HG03108 (cell line): ENCODE data around the gene CHST13.

Source experiments
- ATAC-seq: cut with Tn5 transposase; IDR thresholded peaks from one replicate; pipeline ENCODE4 v1.9.1; 2021; ENCODE audit warnings: moderate library complexity; ENCODE audit not compliant: unreplicated experiment

Gene CHST13

GRCh38 chr3:126540342-126540849 lies 16.4 kb downstream of the CHST13 start:
- ATAC-seq, result no peak

GRCh38 chr3:126540951-126541627 lies 17.1 kb downstream of the CHST13 start:
- no peak for ATAC-seq

- no peak for ATAC-seq
Measured at GRCh38 chr3:126541628-126542339, 17.8 kb downstream of the CHST13 start.

- ATAC-seq, result no peak
Measured at GRCh38 chr3:126542340-126543241, 18.6 kb downstream of the CHST13 start.

GRCh38 chr3:126543457-126544061 lies 19.6 kb downstream of the CHST13 start:
- no peak for ATAC-seq

GRCh38 chr3:126544596-126545281 lies 20.8 kb downstream of the CHST13 start:
- no peak for ATAC-seq

- ATAC-seq, result no peak
Measured at GRCh38 chr3:126545544-126545943, 21.6 kb downstream of the CHST13 start.

GRCh38 chr3:126546013-126546412 lies 22.1 kb downstream of the CHST13 start:
- ATAC-seq, result no peak

GRCh38 chr3:126546549-126547239 lies 22.7 kb downstream of the CHST13 start:
- no peak for ATAC-seq

GRCh38 chr3:126547721-126548120 lies 23.8 kb downstream of the CHST13 start:
- ATAC-seq, result no peak

- no peak for ATAC-seq
Measured at GRCh38 chr3:126548556-126549466, 24.9 kb downstream of the CHST13 start.

GRCh38 chr3:126549861-126550487 lies 26.0 kb downstream of the CHST13 start:
- no peak for ATAC-seq

- ATAC-seq, result no peak
Measured at GRCh38 chr3:126550488-126551051, 26.6 kb downstream of the CHST13 start.

GRCh38 chr3:126551121-126551838 lies 27.3 kb downstream of the CHST13 start:
- no peak for ATAC-seq

GRCh38 chr3:126551839-126552687 lies 28.1 kb downstream of the CHST13 start:
- ATAC-seq, result no peak

- no peak for ATAC-seq
Measured at GRCh38 chr3:126552688-126553283, 28.8 kb downstream of the CHST13 start.
